SK-N-MC (cell line): Measurements from ENCODE around the gene ST6GALNAC6.
A peak's percentile ranks its signal among the peaks of the same experiment; 100 is the strongest.
"Not testable (repeated sequence)": the region's sequence is repeated elsewhere in the genome, so short reads cannot be mapped to it uniquely, and the experiment has no call there.

ENCODE experiments used
- DNase-seq: peaks from one replicate; pipeline ENCODE4 v3.0.0-alpha.2; 2011; ENCODE audit warnings: low read depth, low spot score
- H3K27ac ChIP-seq: fragments of 200-600 bp; sonication (generic); 2 replicates; pipeline ENCODE4 v1.5.1; 2016; ENCODE audit warnings: mixed run types
- H3K36me3 ChIP-seq: fragments of 200-600 bp; sonication (generic); 2 replicates; pipeline ENCODE4 v1.6.1; 2017; ENCODE audit warnings: antibody characterized with exemption, low read length, mixed read lengths; ENCODE audit not compliant: insufficient read depth
- H3K4me3 ChIP-seq: fragments of 200-600 bp; sonication (generic); 2 replicates; pipeline ENCODE4 v1.5.1; 2016
- H3K9ac ChIP-seq: fragments of 200-600 bp; sonication (generic); 2 replicates; pipeline ENCODE4 v1.8.0; 2017; ENCODE audit warnings: mixed run types, mixed read lengths; ENCODE audit not compliant: insufficient read length
- H3K9me3 ChIP-seq: fragments of 200-600 bp; sonication (generic); 2 replicates; pipeline ENCODE4 v1.6.1; 2017; ENCODE audit warnings: low read depth, mild to moderate bottlenecking, antibody characterized with exemption, low read length, moderate library complexity, mixed read lengths
- EZH2 ChIP-seq: fragments of 200-600 bp; sonication (generic); IDR thresholded peaks from one replicate; pipeline ENCODE4 v1.6.1; 2017; ENCODE audit warnings: antibody characterized with exemption
- FOXP2 ChIP-seq: optimal IDR thresholded peaks from 2 replicates; pipeline ENCODE3; 2011; ENCODE audit warnings: mild to moderate bottlenecking, moderate library complexity; ENCODE audit not compliant: insufficient read depth; ENCODE audit errors: extremely low read length, control extremely low read depth
- POLR2AphosphoS5 ChIP-seq: IDR thresholded peaks from 2 replicates; pipeline ENCODE4 v1.6.1; 2012; ENCODE audit warnings: mild to moderate bottlenecking, low read depth, low read length, borderline replicate concordance

ST6GALNAC6 gene

GRCh38 chr9:127892831-127893230, 6.6 kb downstream of the ST6GALNAC6 start:
- peaks cover 58% of the 10 kb centered on the region for H3K36me3 ChIP-seq
- TF ChIP-seq POLR2AphosphoS5, result no peak
- no peak for TF ChIP-seq EZH2
- no peak for TF ChIP-seq FOXP2
- H3K9me3 ChIP-seq, result peaks cover 4% of the 10 kb centered on the region; the same call in 1 of the 2 replicates
- H3K4me3 ChIP-seq, result no peak overlapping the region
- no peak overlapping the region for H3K9ac ChIP-seq
- no peak for DNase-seq
- H3K27ac ChIP-seq, result no peak overlapping the region

- Histone ChIP-seq H3K27ac (no peak overlapping the region), H3K9me3 (0 out of 2 replicates have a peak, but pooled peaks cover 2% of the 10 kb centered on the region), H3K9ac (no peak overlapping the region), H3K4me3 (no peak overlapping the region), H3K36me3 (peaks cover 52% of the 10 kb centered on the region)
- DNase-seq, result no peak
- no peak for TF ChIP-seq EZH2
Measured at GRCh38 chr9:127890053-127890452, 9.3 kb downstream of the ST6GALNAC6 start.

- Histone ChIP-seq H3K9ac (no peak overlapping the region), H3K36me3 (peaks cover 30% of the 10 kb centered on the region; the same call in 1 of the 2 replicates), H3K4me3 (no peak overlapping the region), H3K27ac (no peak overlapping the region), H3K9me3 (no peaks in the 10 kb centered on the region)
- DNase-seq, result no peak
- TF ChIP-seq POLR2AphosphoS5 (no peak), FOXP2 (no peak), EZH2 (no peak)
Measured at GRCh38 chr9:127887792-127888191, 11.6 kb downstream of the ST6GALNAC6 start.

GRCh38 chr9:127886401-127886972, 12.9 kb downstream of the ST6GALNAC6 start:
- Histone ChIP-seq H3K9me3 (no peaks in the 10 kb centered on the region), H3K4me3 (no peak overlapping the region), H3K27ac (no peak overlapping the region), H3K36me3 (peaks cover 23% of the 10 kb centered on the region; the same call in 1 of the 2 replicates), H3K9ac (no peak overlapping the region)
- TF ChIP-seq EZH2 (no peak), FOXP2 (no peak), POLR2AphosphoS5 (no peak)
- DNase-seq, result no peak

GRCh38 chr9:127885508-127886281, 13.7 kb downstream of the ST6GALNAC6 start:
- no peak for TF ChIP-seq POLR2AphosphoS5
- TF ChIP-seq FOXP2, result no peak
- Histone ChIP-seq H3K9ac (no peak overlapping the region), H3K4me3 (no peak overlapping the region), H3K36me3 (peaks cover 23% of the 10 kb centered on the region; the same call in 1 of the 2 replicates), H3K27ac (peak overlapping the region; percentile 62), H3K9me3 (no peaks in the 10 kb centered on the region)
- no peak for DNase-seq

GRCh38 chr9:127884976-127885490, 14.4 kb downstream of the ST6GALNAC6 start:
- peak overlapping the region; percentile 62 for H3K27ac ChIP-seq
- DNase-seq, result no peak
- no peak overlapping the region for H3K9ac ChIP-seq
- no peaks in the 10 kb centered on the region for H3K9me3 ChIP-seq
- H3K36me3 ChIP-seq, result peaks cover 17% of the 10 kb centered on the region; the same call in 1 of the 2 replicates
- TF ChIP-seq FOXP2, result no peak
- TF ChIP-seq POLR2AphosphoS5, result no peak
- 0 out of 2 replicates have a peak overlapping the region, but pooled peaks have one; percentile 36 for H3K4me3 ChIP-seq

- no peak overlapping the region for H3K9ac ChIP-seq
- H3K27ac ChIP-seq, result peak overlapping the region; percentile 62
- peaks cover 15% of the 10 kb centered on the region; the same call in 1 of the 2 replicates for H3K36me3 ChIP-seq
- peak overlapping the region; percentile 36; the same call in 1 of the 2 replicates for H3K4me3 ChIP-seq
- no peaks in the 10 kb centered on the region for H3K9me3 ChIP-seq
- TF ChIP-seq POLR2AphosphoS5 (no peak; the same call in 1 of the 2 replicates), FOXP2 (no peak), EZH2 (no peak)
- DNase-seq, result no peak
Measured at GRCh38 chr9:127884427-127884911, 14.9 kb downstream of the ST6GALNAC6 start.

GRCh38 chr9:127883959-127884358, 15.4 kb downstream of the ST6GALNAC6 start:
- Histone ChIP-seq H3K36me3 (peaks cover 15% of the 10 kb centered on the region; the same call in 1 of the 2 replicates), H3K9me3 (no peaks in the 10 kb centered on the region), H3K4me3 (no peak overlapping the region; the same call in 1 of the 2 replicates), H3K27ac (peak overlapping the region; percentile 62; the same call in 1 of the 2 replicates), H3K9ac (no peak overlapping the region)
- no peak for DNase-seq
- no peak for TF ChIP-seq POLR2AphosphoS5
- TF ChIP-seq EZH2, result no peak
- no peak for TF ChIP-seq FOXP2

GRCh38 chr9:127881715-127882114, 17.7 kb downstream of the ST6GALNAC6 start:
- not testable (repeated sequence) for H3K4me3 ChIP-seq, DNase-seq, H3K9ac ChIP-seq, H3K36me3 ChIP-seq, H3K9me3 ChIP-seq, H3K27ac ChIP-seq
